ENCODE data around the gene SLC4A1.

DNA sequence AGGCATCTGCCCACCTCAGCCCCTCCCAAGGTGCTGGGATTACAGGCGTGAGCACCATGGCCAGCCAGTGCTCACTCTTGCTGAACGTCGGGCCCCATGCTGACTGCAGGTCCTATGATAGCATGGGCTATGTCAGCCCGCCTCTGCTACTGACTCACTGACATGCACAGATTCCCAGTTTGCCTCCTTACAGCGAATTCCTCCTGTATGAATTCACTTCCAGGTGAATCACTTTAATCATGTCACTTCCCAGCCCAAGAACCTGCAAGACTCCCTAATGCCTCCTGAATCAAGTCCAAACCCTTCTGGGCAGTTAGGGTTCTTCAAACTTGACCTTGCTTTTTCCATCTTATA is 32.4 kb downstream of the SLC4A1 start:
- TF ChIP-seq EZH2 (IDR thresholded peaks at IDR 0.05; ENCODE audit: low read length) (no peak), CTCF (optimal IDR thresholded peaks at IDR 0.05 in 1 of 3, IDR thresholded peaks at IDR 0.05 in 1 of 3, conservative IDR thresholded peaks at IDR 0.05 in 1 of 3; ENCODE audit: extremely low read depth in 1 of 3, insufficient read depth in 2 of 3, low read length in 3 of 3) (no peak)

All from keratinocyte (primary cell).